HG03108 (cell line): ENCODE measurements around the gene CAVIN2.

Experiments
- ATAC-seq: cut with Tn5 transposase; IDR thresholded peaks from one replicate; pipeline ENCODE4 v1.9.1; 2021; ENCODE audit warnings: moderate library complexity; ENCODE audit not compliant: unreplicated experiment

The CAVIN2 gene

GRCh38 chr2:191866195-191866594 is 19.3 kb upstream of the CAVIN2 start:
- ATAC-seq: no peak

- ATAC-seq: no peak
Measured at GRCh38 chr2:191864628-191865374, 17.9 kb upstream of the CAVIN2 start.

- no peak for ATAC-seq
Measured at GRCh38 chr2:191863988-191864387, 17.1 kb upstream of the CAVIN2 start.

DNA sequence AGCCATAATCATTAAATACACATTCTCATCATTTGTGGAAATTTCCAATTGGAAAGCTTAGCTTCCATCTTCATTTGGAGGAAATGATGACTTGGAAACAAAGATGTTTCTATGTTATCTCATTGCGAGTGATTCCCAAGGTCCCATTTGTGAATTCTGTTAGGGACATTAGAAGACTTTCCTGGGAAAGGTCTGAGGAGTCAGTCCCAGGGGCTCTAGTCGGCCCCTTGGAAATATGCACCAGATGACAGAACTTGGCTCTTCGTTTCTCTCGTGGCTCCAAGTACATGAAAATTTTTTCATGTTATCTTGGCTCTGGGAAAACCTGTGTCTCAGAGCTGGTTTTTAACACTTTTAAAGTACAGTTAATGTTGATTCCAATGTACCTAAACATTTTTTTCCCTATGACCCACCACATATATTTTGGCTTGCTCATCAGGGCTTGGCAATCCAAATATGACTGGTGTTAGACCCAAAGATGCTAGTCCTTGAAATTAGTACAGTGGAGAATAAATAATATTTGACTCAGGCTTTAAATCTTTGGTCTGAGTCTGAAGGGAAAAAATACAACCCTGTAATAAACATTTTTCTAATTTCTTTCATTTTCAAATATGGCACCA is 15.4 kb upstream of the CAVIN2 start:
- ATAC-seq: no peak

- ATAC-seq: no peak
Measured at GRCh38 chr2:191860760-191861466, 14.0 kb upstream of the CAVIN2 start.

GRCh38 chr2:191859681-191860080 is 12.8 kb upstream of the CAVIN2 start:
- no peak for ATAC-seq

GRCh38 chr2:191857886-191858285 is 11.0 kb upstream of the CAVIN2 start:
- ATAC-seq: no peak

GRCh38 chr2:191857259-191857805 is 10.4 kb upstream of the CAVIN2 start:
- no peak for ATAC-seq

GRCh38 chr2:191856111-191856876 is 9.4 kb upstream of the CAVIN2 start:
- no peak for ATAC-seq

GRCh38 chr2:191855382-191855781 is 8.5 kb upstream of the CAVIN2 start:
- no peak for ATAC-seq

- ATAC-seq: no peak
Measured at GRCh38 chr2:191854382-191855372, 7.8 kb upstream of the CAVIN2 start.

DNA sequence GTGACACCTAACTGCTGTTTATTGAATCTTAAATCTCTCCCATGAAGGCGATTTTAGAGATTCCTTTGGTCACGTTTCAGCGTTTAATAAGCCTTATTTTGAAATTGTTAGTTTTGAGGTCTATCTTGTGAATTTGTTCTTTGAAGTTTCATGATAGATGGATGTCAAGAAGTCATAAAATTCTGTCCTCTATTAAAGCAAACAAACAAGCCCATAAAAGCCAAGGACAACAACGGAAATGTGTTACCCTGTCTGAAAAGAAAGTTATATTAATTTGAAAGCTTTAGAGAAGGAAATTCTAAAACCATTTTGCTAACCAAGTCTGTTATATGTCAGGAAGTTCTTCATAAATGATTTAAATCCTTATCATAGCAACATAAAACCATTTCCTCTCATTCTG is 7.0 kb upstream of the CAVIN2 start:
- ATAC-seq: no peak

GRCh38 chr2:191851158-191851557 is 4.3 kb upstream of the CAVIN2 start:
- ATAC-seq: no peak

- no peak for ATAC-seq
Measured at GRCh38 chr2:191848771-191849767, 2.2 kb upstream of the CAVIN2 start.

DNA sequence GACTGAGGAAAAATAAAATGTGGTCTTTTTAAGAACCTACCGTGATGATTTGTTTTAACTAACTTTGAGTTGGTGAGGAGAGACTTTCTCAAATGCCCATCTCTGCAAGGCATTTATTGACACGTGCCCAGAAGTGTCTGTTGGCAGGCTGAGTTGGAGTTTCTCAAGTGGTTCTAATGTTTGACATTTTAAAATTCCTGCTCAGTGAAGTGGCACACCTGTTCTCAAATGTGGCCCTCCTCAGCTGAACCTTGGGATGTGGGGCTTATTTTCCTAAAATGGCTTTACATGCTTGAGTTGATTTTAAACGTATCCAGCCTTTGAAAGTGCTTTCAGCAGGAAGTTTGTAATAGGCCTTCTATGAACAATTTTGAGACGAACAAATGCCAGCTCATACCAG is 876 bp upstream of the CAVIN2 start:
- ATAC-seq: no peak

DNA sequence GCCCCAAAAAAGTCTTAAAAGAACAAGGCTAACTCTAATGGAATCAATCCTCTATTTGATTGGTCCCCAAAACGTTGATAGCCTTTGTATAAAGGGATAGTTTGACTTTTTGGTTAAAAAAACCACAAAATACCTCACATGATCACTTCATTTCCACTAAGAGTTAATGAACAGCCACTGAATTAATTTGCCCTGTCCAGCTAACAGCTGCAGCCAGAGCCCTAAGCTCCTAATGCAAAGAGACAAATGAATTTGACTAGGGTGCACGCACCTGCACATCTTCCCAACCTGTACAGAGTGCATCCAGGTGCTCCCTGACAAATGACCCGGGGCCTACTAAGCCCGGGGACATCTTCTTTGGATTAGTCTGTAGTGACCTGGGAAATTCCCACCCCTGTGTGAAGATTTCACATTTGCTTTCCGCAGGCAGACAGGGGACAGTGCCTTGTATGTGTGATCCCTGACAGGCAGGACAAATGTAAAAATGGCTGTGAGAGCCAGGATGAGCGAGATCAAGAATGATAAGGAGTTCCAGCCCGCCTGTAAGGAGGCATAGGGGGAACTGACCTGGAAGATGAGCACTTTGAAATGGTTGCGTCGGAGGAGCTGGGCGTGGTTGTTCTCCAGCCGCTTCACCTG is 893 bp downstream of the CAVIN2 start:
- no peak for ATAC-seq

- ATAC-seq: no peak
Measured at GRCh38 chr2:191845248-191845715, 1.6 kb downstream of the CAVIN2 start.

GRCh38 chr2:191844706-191845105 is 2.2 kb downstream of the CAVIN2 start:
- no peak for ATAC-seq
